ENCODE results near the gene SERPINB1. TPM values are rescaled to one million over a fixed set of nuclear protein-coding genes. Genes with fewer than 3 reads are reported as not detected.

SERPINB1 gene
- total and polyA plus RNA-seq, 2 donors (not counting 3 experiments of a cell fraction or from before 2014, with no cell fraction given), result 6.7 to 24.0 TPM

- Histone ChIP-seq H3K36me3 (ENCODE audit: control insufficient read depth in 2 of 2, extremely low read depth in 1 of 2, insufficient read depth in 2 of 2, low read length in 2 of 2) (no peaks in the 10 kb centered on the region), H2AFZ (ENCODE audit: low read depth, low read length) (no peak overlapping the region), H4K20me1 (replicated peaks; ENCODE audit: control insufficient read depth, extremely low read depth, insufficient read depth, low read length) (no peaks in the 10 kb centered on the region), H3K9me3 (replicated peaks; ENCODE audit: control insufficient read depth, insufficient read depth, low read length) (no peaks in the 10 kb centered on the region), H3K9ac (replicated peaks; ENCODE audit: extremely low read depth, insufficient read depth, low read length) (no peak overlapping the region), H3K79me2 (ENCODE audit: control insufficient read depth, insufficient read depth, low read length) (no peaks in the 10 kb centered on the region), H3K4me3 (replicated peaks in 1 of 3; ENCODE audit: insufficient read depth in 1 of 3, low read depth in 1 of 3, low read length in 3 of 3) (no peak overlapping the region), H3K9me1 (replicated peaks; ENCODE audit: control insufficient read depth, extremely low read depth, insufficient read depth, low read length) (no peaks in the 10 kb centered on the region), H3K4me1 (ENCODE audit: control insufficient read depth, extremely low read depth, insufficient read depth, low read length) (peaks cover 15% of the 10 kb centered on the region), H3K4me2 (ENCODE audit: insufficient read depth, low read length) (no peak overlapping the region), H3K27me3 (ENCODE audit: control insufficient read depth in 2 of 2, insufficient read depth in 2 of 2, low read length in 2 of 2) (no peaks in the 10 kb centered on the region), H3K27ac (ENCODE audit: insufficient read depth, low read depth, low read length) (no peak overlapping the region)
- CTCF ChIA-PET, result no interaction called here
- dilution Hi-C loops (cut with MboI; ENCODE audit: extremely low pct_ligation_motif_present, low sequenced_read_pairs), result no loop called here
- intact Hi-C loops (cut with micrococcal nuclease), result no loop called here
- no peak for TF ChIP-seq POLR2A (IDR thresholded peaks at IDR 0.05; ENCODE audit: low read depth, low read length)
- TF ChIP-seq EZH2 (IDR thresholded peaks at IDR 0.05; ENCODE audit: borderline replicate concordance, low read depth, low read length, severe bottlenecking), result no peak
- no peak for TF ChIP-seq GATA2 (IDR thresholded peaks at IDR 0.05; ENCODE audit: insufficient read depth, insufficient read length, low read depth, low read length)
- TF ChIP-seq POLR2AphosphoS5 (IDR thresholded peaks at IDR 0.05; ENCODE audit: insufficient read depth, low read depth, low read length), result no peak
- TF ChIP-seq JUN (IDR thresholded peaks at IDR 0.05; ENCODE audit: borderline replicate concordance, insufficient read depth, insufficient read length, low read depth), result no peak
- no peak for TF ChIP-seq MAX (IDR thresholded peaks at IDR 0.05; ENCODE audit: insufficient read depth, insufficient read length)
- FAIRE-seq, result no peak
- BruUV-seq (replicated peaks), result no TSS peak
- POLR2A ChIA-PET, result interaction anchor here (0.7 kb wide), 1 partner anchor 42 kb away, joined by 8 read pairs; no protein-coding TSS in a partner anchor
- DNase-seq (ENCODE audit: low read depth, low spot score), result no peak
These were observed 29.0 kb downstream of the SERPINB1 start for GRCh38 chr6:2812695-2813094.

GRCh38 chr6:2810092-2810671 lies 31.5 kb downstream of the SERPINB1 start:
- H3K27me3 ChIP-seq (ENCODE audit: control insufficient read depth in 2 of 2, insufficient read depth in 2 of 2, low read length in 2 of 2), result no peaks in the 10 kb centered on the region
- TF ChIP-seq MAX (IDR thresholded peaks at IDR 0.05; ENCODE audit: insufficient read depth, insufficient read length) (no peak), POLR2A (IDR thresholded peaks at IDR 0.05; ENCODE audit: low read depth, low read length) (no peak), POLR2AphosphoS5 (IDR thresholded peaks at IDR 0.05; ENCODE audit: insufficient read depth, low read depth, low read length) (no peak), EZH2 (IDR thresholded peaks at IDR 0.05; ENCODE audit: borderline replicate concordance, low read depth, low read length, severe bottlenecking) (no peak), FOS (IDR thresholded peaks at IDR 0.05; ENCODE audit: borderline replicate concordance, insufficient read depth, low read length) (no peak), JUN (IDR thresholded peaks at IDR 0.05; ENCODE audit: borderline replicate concordance, insufficient read depth, insufficient read length, low read depth) (no peak), CTCF (IDR thresholded peaks at IDR 0.05; ENCODE audit: extremely low read depth in 1 of 2, insufficient read depth in 1 of 2, low read depth in 1 of 2, low read length in 2 of 2) (no peak), MYC (IDR thresholded peaks at IDR 0.05; ENCODE audit: low read depth, low read length) (no peak), GATA2 (IDR thresholded peaks at IDR 0.05; ENCODE audit: insufficient read depth, insufficient read length, low read depth, low read length) (no peak)
- H3K4me1 ChIP-seq (ENCODE audit: control insufficient read depth, extremely low read depth, insufficient read depth, low read length), result peaks cover 24% of the 10 kb centered on the region
- no peak overlapping the region for H3K9ac ChIP-seq (replicated peaks; ENCODE audit: extremely low read depth, insufficient read depth, low read length)
- H3K27ac ChIP-seq (ENCODE audit: insufficient read depth, low read depth, low read length), result no peak overlapping the region
- H2AFZ ChIP-seq (ENCODE audit: low read depth, low read length), result no peak overlapping the region
- no peak overlapping the region for H3K4me2 ChIP-seq (ENCODE audit: insufficient read depth, low read length)
- FAIRE-seq (no peak), DNase-seq (ENCODE audit: low read depth, low spot score) (no peak)
- BruUV-seq (replicated peaks), result no TSS peak
- no peaks in the 10 kb centered on the region for H4K20me1 ChIP-seq (replicated peaks; ENCODE audit: control insufficient read depth, extremely low read depth, insufficient read depth, low read length)
- H3K9me1 ChIP-seq (replicated peaks; ENCODE audit: control insufficient read depth, extremely low read depth, insufficient read depth, low read length), result no peaks in the 10 kb centered on the region
- ChIA-PET CTCF (interaction anchor here (1.9 kb wide), 1 partner anchor 19 kb away, joined by 4 read pairs; no protein-coding TSS in a partner anchor), POLR2A (no interaction called here)
- H3K36me3 ChIP-seq (ENCODE audit: control insufficient read depth in 2 of 2, extremely low read depth in 1 of 2, insufficient read depth in 2 of 2, low read length in 2 of 2), result no peaks in the 10 kb centered on the region
- no peaks in the 10 kb centered on the region for H3K79me2 ChIP-seq (ENCODE audit: control insufficient read depth, insufficient read depth, low read length)
- dilution Hi-C loops (cut with MboI; ENCODE audit: extremely low pct_ligation_motif_present, low sequenced_read_pairs), result no loop called here
- H3K9me3 ChIP-seq (replicated peaks; ENCODE audit: control insufficient read depth, insufficient read depth, low read length), result no peaks in the 10 kb centered on the region
- intact Hi-C loops (cut with micrococcal nuclease), result no loop called here
- no peak overlapping the region for H3K4me3 ChIP-seq (replicated peaks in 1 of 3; ENCODE audit: insufficient read depth in 1 of 3, low read depth in 1 of 3, low read length in 3 of 3)

Measured in endothelial cell of umbilical vein (primary cell).